GM12878 (cell line): ENCODE measurements around the gene BRCA1. TPM values are rescaled to one million over a fixed set of nuclear protein-coding genes. Genes with fewer than 3 reads are reported as not detected.
"Not testable (repeated sequence)": the region's sequence is repeated elsewhere in the genome, so short reads cannot be mapped to it uniquely, and the experiment has no call there.

ENCODE experiments used
- ATAC-seq: fragments of 200-7000 bp; cut with Tn5 transposase; 3 replicates; pipeline ENCODE4 v1.9.1; 2020; ENCODE audit warnings: mild to moderate bottlenecking, moderate library complexity
- BruUV-seq: library from RNA; stranded (reverse); fragments of 400-500 nt; replicated peaks from 2 replicates; lab custom pipeline; 2021; lab: Mats Ljungman, UMichigan
- CTCF ChIA-PET: fragments of 300-600 bp; sonication (Branson Sonifier 250); formaldehyde crosslinking; extraction: SDS; loops from one replicate; lab custom pipeline; 2021; ENCODE audit warnings: inconsistent platforms; lab: Yijun Ruan, JAX
- POLR2A ChIA-PET: fragments of 350-600 bp; formaldehyde crosslinking; extraction: SDS; loops from one replicate; lab custom pipeline; 2021; ENCODE audit warnings: inconsistent platforms; lab: Charles Lee
- RAD21 ChIA-PET: fragments of 300-600 bp; sonication (Branson Sonifier 250); formaldehyde crosslinking; loops from one replicate; lab custom pipeline; 2023; ENCODE audit warnings: antibody characterized with exemption; ENCODE audit not compliant: unreplicated experiment; lab: Charles Lee
- SMC1A ChIA-PET: fragments of 300-600 bp; sonication (Branson Sonifier 250); formaldehyde crosslinking; loops from one replicate; lab custom pipeline; 2023; ENCODE audit not compliant: unreplicated experiment, uncharacterized antibody; lab: Charles Lee
- DNase-seq: peaks from one replicate; pipeline ENCODE4 v3.0.0-alpha.2; 2011; ENCODE audit warnings: low read depth, low spot score
- FAIRE-seq: peaks from 3 replicates; lab custom pipeline; 2011; peaks lifted over from hg19 to GRCh38; lab: Jason Lieb, UNC
- H2AFZ ChIP-seq: 2 replicates; pipeline ENCODE4 v1.6.0; 2011; ENCODE audit warnings: low read depth, low read length, control low read depth; ENCODE audit not compliant: control insufficient read depth
- H3K27ac ChIP-seq: 2 replicates; pipeline ENCODE4 v1.5.1; 2011; ENCODE audit warnings: control low read depth; ENCODE audit not compliant: control insufficient read depth, insufficient read depth
- H3K27me3 ChIP-seq, 2 experiments: replicated peaks in 1 of 2; 2 replicates each; pipeline versions ENCODE4 v1.6.0 to v1.6.1; 2011; ENCODE audit warnings: low read length in 1 of 2; ENCODE audit not compliant: control insufficient read depth in 2 of 2, insufficient read depth in 2 of 2
- H3K36me3 ChIP-seq, 2 experiments: 2 replicates each; pipeline ENCODE4 v1.5.1; 2011; ENCODE audit warnings: low read length in 1 of 2; ENCODE audit not compliant: control insufficient read depth in 2 of 2, insufficient read depth in 2 of 2
- H3K4me1 ChIP-seq: 2 replicates; pipeline ENCODE4 v1.6.1; 2011; ENCODE audit warnings: mild to moderate bottlenecking, low read length, moderate library complexity, mixed read lengths; ENCODE audit not compliant: control insufficient read depth, insufficient read depth
- H3K4me2 ChIP-seq: 2 replicates; pipeline ENCODE4 v1.6.0; 2011; ENCODE audit warnings: control low read depth; ENCODE audit not compliant: control insufficient read depth, insufficient read depth
- H3K4me3 ChIP-seq: fragments of 200-600 bp; sonication (generic); 2 replicates; pipeline ENCODE4 v1.5.1; 2016
- H3K79me2 ChIP-seq: 2 replicates; pipeline ENCODE4 v1.6.0; 2011; ENCODE audit warnings: low read length; ENCODE audit not compliant: control insufficient read depth, insufficient read depth
- H3K9ac ChIP-seq: 2 replicates; pipeline ENCODE4 v1.8.0; 2011; ENCODE audit warnings: low read length, control low read depth, mixed read lengths; ENCODE audit not compliant: control insufficient read depth, insufficient read depth
- H3K9me3 ChIP-seq: replicated peaks from 3 replicates; pipeline ENCODE4 v1.5.1; 2011; ENCODE audit warnings: mild to moderate bottlenecking, low read length; ENCODE audit not compliant: control insufficient read depth, insufficient read depth
- H4K20me1 ChIP-seq: 2 replicates; pipeline ENCODE4 v1.6.0; 2011; ENCODE audit not compliant: control insufficient read depth, insufficient read depth
- WGBS: methylation state at CpG from one replicate; pipeline ENCODE4 v1.1.6; 2016; ENCODE audit warnings: low lambda C conversion rate; ENCODE audit not compliant: insufficient replicate concordance, insufficient coverage; ENCODE audit errors: missing lambda C conversion rate; 5-methylcytosine and 5-hydroxymethylcytosine counted together
- in situ Hi-C: fragments of 300-500 bp; cut with MboI; formaldehyde crosslinking; loops from 9 replicates; pipeline ENCODE4 v1.14.3; 2018; ENCODE audit warnings: mixed read lengths
- intact Hi-C: fragments of 100-400 bp; cut with micrococcal nuclease; formaldehyde crosslinking; loops from one replicate; pipeline ENCODE4 v1.14.2; 2022; ENCODE audit not compliant: unreplicated experiment
- polyA plus RNA-seq, 11 experiments: library from polyadenylated mRNA; depleted of rRNA in 4 of 11; unstranded in 6 of 11; stranded (reverse) in 5 of 11; fragments of >200 nt; fragmentation: Nextera tagmentation in 4 of 11; fragmentation: Illumina TruSeq in 1 of 11; extraction: Ambion mirVana in 4 of 11; extraction: Trizol in 1 of 11; gene quantifications; 1 replicate in 1 of 11; 2 replicates in 10 of 11; pipeline versions ENCODE4 v1.2.1 to v1.2.3, GENCODE V29; 2011 to 2016; ENCODE audit warnings: inconsistent platforms in 2 of 11, missing spikeins in 2 of 11, low read depth in 1 of 11
- total RNA-seq, 4 experiments: library from RNA; depleted of rRNA in 3 of 4; stranded (reverse); fragments of >200 nt in 3 of 4; fragmentation: Illumina TruSeq in 1 of 4; extraction: Trizol in 1 of 4; gene quantifications; 2 replicates each; pipeline versions ENCODE4 v1.2.1 to v1.2.3, GENCODE V29; 2013 to 2021
- TF ChIP-seq, protein P1 (sequence below): fragments of 150-350 bp; IDR thresholded peaks from 2 replicates; pipeline ENCODE4 v1.6.1; 2016; ENCODE audit warnings: low read depth, low read length

BRCA1 gene
- total and polyA plus RNA-seq, 10 of the 15 experiments (the other 5 are each of a cell fraction or from before 2014, with no cell fraction given), result 16.8 to 71.2 (median 44.2) TPM

DNA sequence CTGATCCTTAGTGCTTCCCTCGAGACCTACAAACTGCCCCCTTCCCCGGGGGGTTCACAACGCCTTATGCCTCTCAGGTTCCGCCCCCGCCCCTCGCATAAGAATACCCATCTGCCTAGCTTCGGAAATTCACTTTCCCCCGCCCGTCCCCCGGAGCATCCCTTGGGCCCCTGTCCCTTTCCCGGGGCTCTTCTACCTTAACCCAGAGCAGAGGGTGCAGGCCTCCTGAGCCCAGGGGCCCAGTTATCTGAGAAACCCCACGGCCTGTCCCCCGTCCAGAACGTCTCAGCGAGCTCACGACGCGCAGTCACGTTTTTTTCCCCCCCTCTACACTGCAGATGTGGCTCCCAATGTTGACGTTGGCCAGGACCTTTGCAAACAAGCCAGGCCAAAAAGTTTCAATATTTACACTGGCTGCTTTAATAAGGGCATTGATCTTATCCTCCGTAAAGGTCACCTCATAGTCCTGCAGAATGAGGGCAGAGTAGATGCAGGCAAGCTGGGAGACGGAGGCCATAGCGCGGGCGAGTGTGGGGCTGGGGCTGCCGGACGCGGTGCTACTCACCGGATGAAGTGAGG lies 44.5 kb upstream of the BRCA1 start (continued):
- TF ChIP-seq, protein P1, sequence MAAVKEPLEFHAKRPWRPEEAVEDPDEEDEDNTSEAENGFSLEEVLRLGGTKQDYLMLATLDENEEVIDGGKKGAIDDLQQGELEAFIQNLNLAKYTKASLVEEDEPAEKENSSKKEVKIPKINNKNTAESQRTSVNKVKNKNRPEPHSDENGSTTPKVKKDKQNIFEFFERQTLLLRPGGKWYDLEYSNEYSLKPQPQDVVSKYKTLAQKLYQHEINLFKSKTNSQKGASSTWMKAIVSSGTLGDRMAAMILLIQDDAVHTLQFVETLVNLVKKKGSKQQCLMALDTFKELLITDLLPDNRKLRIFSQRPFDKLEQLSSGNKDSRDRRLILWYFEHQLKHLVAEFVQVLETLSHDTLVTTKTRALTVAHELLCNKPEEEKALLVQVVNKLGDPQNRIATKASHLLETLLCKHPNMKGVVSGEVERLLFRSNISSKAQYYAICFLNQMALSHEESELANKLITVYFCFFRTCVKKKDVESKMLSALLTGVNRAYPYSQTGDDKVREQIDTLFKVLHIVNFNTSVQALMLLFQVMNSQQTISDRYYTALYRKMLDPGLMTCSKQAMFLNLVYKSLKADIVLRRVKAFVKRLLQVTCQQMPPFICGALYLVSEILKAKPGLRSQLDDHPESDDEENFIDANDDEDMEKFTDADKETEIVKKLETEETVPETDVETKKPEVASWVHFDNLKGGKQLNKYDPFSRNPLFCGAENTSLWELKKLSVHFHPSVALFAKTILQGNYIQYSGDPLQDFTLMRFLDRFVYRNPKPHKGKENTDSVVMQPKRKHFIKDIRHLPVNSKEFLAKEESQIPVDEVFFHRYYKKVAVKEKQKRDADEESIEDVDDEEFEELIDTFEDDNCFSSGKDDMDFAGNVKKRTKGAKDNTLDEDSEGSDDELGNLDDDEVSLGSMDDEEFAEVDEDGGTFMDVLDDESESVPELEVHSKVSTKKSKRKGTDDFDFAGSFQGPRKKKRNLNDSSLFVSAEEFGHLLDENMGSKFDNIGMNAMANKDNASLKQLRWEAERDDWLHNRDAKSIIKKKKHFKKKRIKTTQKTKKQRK, result no peak

DNA sequence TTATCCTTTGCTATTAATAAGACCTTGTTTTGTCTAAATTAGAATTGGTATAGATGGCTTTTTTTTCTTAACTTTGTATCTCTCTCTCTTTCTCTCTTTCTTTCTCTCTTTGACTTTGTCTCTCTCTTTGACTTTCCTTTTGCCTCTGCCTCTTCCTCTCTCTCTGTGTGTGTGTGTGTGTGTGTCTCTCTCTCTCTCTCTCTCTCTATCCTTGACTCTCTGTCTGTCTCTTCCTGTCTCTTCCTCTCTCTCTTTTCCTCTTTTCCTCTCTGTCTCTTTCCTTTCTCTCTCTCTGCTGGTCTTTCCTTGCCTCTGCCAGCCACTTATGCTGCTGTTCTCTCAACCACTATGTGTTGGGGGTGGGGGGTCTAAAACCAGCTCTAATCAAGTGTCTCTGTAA lies 40.8 kb upstream of the BRCA1 start:
- H3K4me1 ChIP-seq, SMC1A ChIA-PET, H3K4me2 ChIP-seq, DNase-seq, H4K20me1 ChIP-seq, ATAC-seq, H3K36me3 ChIP-seq, H3K27me3 ChIP-seq, H3K9me3 ChIP-seq, CTCF ChIA-PET, BruUV-seq, RAD21 ChIA-PET, intact Hi-C loops, H3K9ac ChIP-seq, in situ Hi-C loops, H3K27ac ChIP-seq, POLR2A ChIA-PET, H2AFZ ChIP-seq, FAIRE-seq, H3K4me3 ChIP-seq: not testable (repeated sequence)
- peaks cover 16% of the 10 kb centered on the region for H3K79me2 ChIP-seq

DNA sequence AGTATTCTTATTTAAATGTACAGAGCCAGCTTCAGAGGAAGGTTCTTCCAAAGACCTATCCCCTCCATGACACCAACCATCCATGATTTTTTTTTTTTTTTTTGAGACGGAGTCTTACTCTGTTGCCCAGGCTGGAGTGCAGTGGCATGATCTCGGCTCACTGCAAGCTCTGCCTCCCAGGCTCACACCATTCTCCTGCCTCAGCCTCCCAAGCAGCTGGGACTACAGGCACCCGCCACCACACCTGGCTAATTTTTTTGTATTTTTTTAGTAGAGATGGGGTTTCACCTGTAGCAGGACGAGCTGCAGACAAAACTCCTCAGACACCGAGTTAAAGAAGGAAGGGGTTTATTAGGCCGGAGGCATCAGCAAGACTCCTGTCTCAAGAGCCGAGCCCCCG lies 34.8 kb upstream of the BRCA1 start:
- H3K27ac ChIP-seq, SMC1A ChIA-PET, H3K9me3 ChIP-seq, FAIRE-seq, H3K4me3 ChIP-seq, H3K36me3 ChIP-seq, H3K4me2 ChIP-seq, H3K79me2 ChIP-seq, intact Hi-C loops, CTCF ChIA-PET, H4K20me1 ChIP-seq, H3K27me3 ChIP-seq, DNase-seq, H2AFZ ChIP-seq, H3K9ac ChIP-seq, BruUV-seq, ATAC-seq, H3K4me1 ChIP-seq: not testable (repeated sequence)
- in situ Hi-C loops, result loop anchor here (10.0 kb wide), 1 partner anchor 45 kb away; no protein-coding TSS in a partner anchor
- ChIA-PET RAD21 (interaction anchor here (0.6 kb wide), 1 partner anchor 127 kb away, joined by 3 read pairs; no protein-coding TSS in a partner anchor), POLR2A (interaction anchor here (0.7 kb wide), 1 partner anchor 135 kb away, joined by 4 read pairs; no protein-coding TSS in a partner anchor)
- WGBS, result 96% methylated on average over 4 of the region's 8 CpGs

DNA sequence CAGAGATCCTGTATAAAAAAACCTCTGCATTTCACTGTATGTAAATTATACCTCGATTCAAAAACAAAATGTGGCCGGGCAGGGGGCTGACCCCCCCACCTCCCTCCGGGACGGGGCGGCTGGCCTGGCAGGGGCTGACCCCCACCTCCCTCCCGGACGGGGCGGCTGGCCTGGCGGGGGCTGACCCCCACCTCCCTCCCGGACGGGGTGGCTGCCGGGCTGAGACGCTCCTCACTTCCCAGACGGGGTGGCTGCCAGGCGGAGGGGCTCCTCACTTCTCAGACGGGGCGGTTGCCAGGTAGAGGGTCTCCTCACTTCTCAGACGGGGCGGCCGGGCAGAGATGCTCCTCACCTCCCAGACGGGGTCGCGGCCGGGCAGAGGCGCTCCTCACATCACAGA lies 34.1 kb upstream of the BRCA1 start:
- CTCF ChIA-PET, H3K4me2 ChIP-seq, H3K27me3 ChIP-seq, H4K20me1 ChIP-seq, ATAC-seq, FAIRE-seq, H3K4me1 ChIP-seq, POLR2A ChIA-PET, H3K27ac ChIP-seq, BruUV-seq, intact Hi-C loops, H3K9ac ChIP-seq, DNase-seq, H3K4me3 ChIP-seq, H2AFZ ChIP-seq, SMC1A ChIA-PET, H3K79me2 ChIP-seq, H3K36me3 ChIP-seq, H3K9me3 ChIP-seq: not testable (repeated sequence)
- RAD21 ChIA-PET, result interaction anchor here (0.5 kb wide), 1 partner anchor 130 kb away, joined by 3 read pairs; no protein-coding TSS in a partner anchor
- 97% methylated on average over 12 of the region's 25 CpGs for WGBS
- in situ Hi-C loops, result loop anchor here (10.0 kb wide), 1 partner anchor 46 kb away; no protein-coding TSS in a partner anchor
